Skeletal muscle cell (primary cell): ENCODE results near the gene TRMT1.

Source experiments
- DNase-seq: peaks from one replicate; pipeline ENCODE4 v3.0.0-alpha.2; 2010; ENCODE audit warnings: low read depth
- H3K4me3 ChIP-seq: 2 replicates; pipeline ENCODE4 v1.5.1; 2011; ENCODE audit warnings: low read depth, mild to moderate bottlenecking, control low read depth, low read length, moderate library complexity

The TRMT1 gene

GRCh38 chr19:13078897-13079541 lies 37.5 kb downstream of the TRMT1 start:
- no peak overlapping the region for H3K4me3 ChIP-seq

GRCh38 chr19:13078381-13078780 lies 38.2 kb downstream of the TRMT1 start:
- no peak overlapping the region for H3K4me3 ChIP-seq
- no peak for DNase-seq

More at GRCh38 chr19:13078897-13079541, 37.5 kb downstream of the TRMT1 start:
- DNase-seq = no peak

- H3K4me3 ChIP-seq = no peak overlapping the region
- DNase-seq = no peak
These were observed 39.3 kb downstream of the TRMT1 start for GRCh38 chr19:13077240-13077639.

GRCh38 chr19:13076787-13077186 lies 39.8 kb downstream of the TRMT1 start:
- no peak overlapping the region for H3K4me3 ChIP-seq

GRCh38 chr19:13076320-13076719 lies 40.2 kb downstream of the TRMT1 start:
- DNase-seq = no peak
- no peak overlapping the region for H3K4me3 ChIP-seq

More at GRCh38 chr19:13076787-13077186, 39.8 kb downstream of the TRMT1 start:
- no peak for DNase-seq

- no peak overlapping the region for H3K4me3 ChIP-seq
- DNase-seq = no peak
These were observed 42.2 kb downstream of the TRMT1 start for GRCh38 chr19:13074378-13074777.

- no peak overlapping the region for H3K4me3 ChIP-seq
These were observed 43.3 kb downstream of the TRMT1 start for GRCh38 chr19:13073263-13073662.

GRCh38 chr19:13072188-13072908 lies 44.2 kb downstream of the TRMT1 start:
- no peak for DNase-seq
- H3K4me3 ChIP-seq = no peak overlapping the region

More at GRCh38 chr19:13073263-13073662, 43.3 kb downstream of the TRMT1 start:
- no peak for DNase-seq

- DNase-seq = no peak
- no peak overlapping the region for H3K4me3 ChIP-seq
These were observed 44.9 kb downstream of the TRMT1 start for GRCh38 chr19:13071444-13072187.

GRCh38 chr19:13070425-13071140 lies 46.0 kb downstream of the TRMT1 start:
- no peak for DNase-seq
- H3K4me3 ChIP-seq = no peak overlapping the region

- no peak overlapping the region for H3K4me3 ChIP-seq
These were observed 46.9 kb downstream of the TRMT1 start for GRCh38 chr19:13069415-13070359.

GRCh38 chr19:13068085-13068846 lies 48.3 kb downstream of the TRMT1 start:
- H3K4me3 ChIP-seq = no peak overlapping the region
- DNase-seq = no peak

More at GRCh38 chr19:13069415-13070359, 46.9 kb downstream of the TRMT1 start:
- no peak for DNase-seq

GRCh38 chr19:13066933-13067807 lies 49.4 kb downstream of the TRMT1 start:
- DNase-seq = no peak
- H3K4me3 ChIP-seq = no peak overlapping the region

- no peak overlapping the region for H3K4me3 ChIP-seq
- DNase-seq = no peak
These were observed 50.3 kb downstream of the TRMT1 start for GRCh38 chr19:13066226-13066625.

GRCh38 chr19:13064092-13064489 lies 52.4 kb downstream of the TRMT1 start:
- DNase-seq = no peak
- no peak overlapping the region for H3K4me3 ChIP-seq

GRCh38 chr19:13063461-13064091 lies 53.0 kb downstream of the TRMT1 start:
- DNase-seq = no peak
- H3K4me3 ChIP-seq = no peak overlapping the region

GRCh38 chr19:13062317-13062716 lies 54.2 kb downstream of the TRMT1 start:
- no peak for DNase-seq
- no peak overlapping the region for H3K4me3 ChIP-seq
